ENCODE data around the gene SPATA7. TPM values are rescaled to one million over a fixed set of nuclear protein-coding genes. Genes with fewer than 3 reads are reported as not detected.
A peak's percentile ranks its signal among the peaks of the same experiment; 100 is the strongest.

The SPATA7 gene
- total RNA-seq, 1 donor from 2014 or later: 7.6 TPM

GRCh38 chr14:88479574-88479987 is 94.1 kb downstream of the SPATA7 start:
- DNase-seq (ENCODE audit: low spot score): no peak
- Mint-ChIP-seq H3K4me1 (ENCODE audit: low read depth) (peaks cover 14% of the 10 kb centered on the region), H3K27me3 (ENCODE audit: low read depth) (no peaks in the 10 kb centered on the region), H3K9me3 (ENCODE audit: low read depth) (no peaks in the 10 kb centered on the region), H3K27ac (ENCODE audit: unreplicated experiment) (no peak overlapping the region), H3K4me3 (ENCODE audit: unreplicated experiment) (no peak overlapping the region), H3K36me3 (ENCODE audit: low read depth) (peaks cover 17% of the 10 kb centered on the region)
- TF ChIP-seq CTCF (IDR thresholded peaks at IDR 0.05): no peak

GRCh38 chr14:88481059-88481458 is 95.6 kb downstream of the SPATA7 start:
- Mint-ChIP-seq H3K27me3 (ENCODE audit: low read depth) (no peaks in the 10 kb centered on the region), H3K9me3 (ENCODE audit: low read depth) (no peaks in the 10 kb centered on the region), H3K4me3 (ENCODE audit: unreplicated experiment) (no peak overlapping the region), H3K27ac (ENCODE audit: unreplicated experiment) (no peak overlapping the region), H3K36me3 (ENCODE audit: low read depth) (peaks cover 23% of the 10 kb centered on the region), H3K4me1 (ENCODE audit: low read depth) (peaks cover 14% of the 10 kb centered on the region)
- no peak for DNase-seq (ENCODE audit: low spot score)
- no peak for TF ChIP-seq CTCF (IDR thresholded peaks at IDR 0.05)

- TF ChIP-seq CTCF (IDR thresholded peaks at IDR 0.05): no peak
- no peak overlapping the region for H3K4me3 Mint-ChIP-seq (ENCODE audit: unreplicated experiment)
- no peaks in the 10 kb centered on the region for H3K9me3 Mint-ChIP-seq (ENCODE audit: low read depth)
- no peaks in the 10 kb centered on the region for H3K27me3 Mint-ChIP-seq (ENCODE audit: low read depth)
- peaks cover 14% of the 10 kb centered on the region for H3K4me1 Mint-ChIP-seq (ENCODE audit: low read depth)
- no peak for DNase-seq (ENCODE audit: low spot score)
- H3K27ac Mint-ChIP-seq (ENCODE audit: unreplicated experiment): no peak overlapping the region
- H3K36me3 Mint-ChIP-seq (ENCODE audit: low read depth): peaks cover 21% of the 10 kb centered on the region
These were observed 96.3 kb downstream of the SPATA7 start for GRCh38 chr14:88481794-88482193.

GRCh38 chr14:88482524-88482923 is 97.1 kb downstream of the SPATA7 start:
- H3K4me3 Mint-ChIP-seq (ENCODE audit: unreplicated experiment): no peak overlapping the region
- H3K4me1 Mint-ChIP-seq (ENCODE audit: low read depth): peaks cover 14% of the 10 kb centered on the region
- TF ChIP-seq CTCF (IDR thresholded peaks at IDR 0.05): no peak
- no peaks in the 10 kb centered on the region for H3K27me3 Mint-ChIP-seq (ENCODE audit: low read depth)
- H3K36me3 Mint-ChIP-seq (ENCODE audit: low read depth): peaks cover 19% of the 10 kb centered on the region
- no peak for DNase-seq (ENCODE audit: low spot score)
- no peaks in the 10 kb centered on the region for H3K9me3 Mint-ChIP-seq (ENCODE audit: low read depth)
- peak overlapping the region; percentile 74 for H3K27ac Mint-ChIP-seq (ENCODE audit: unreplicated experiment)

Other genes with a start within 250 kb of the SPATA7 start
- not detected in 3 replicates for gene KCNK10, start 62.4 kb upstream of the SPATA7 start, total RNA-seq
- gene PTPN21, start 169.3 kb downstream of the SPATA7 start, total RNA-seq: 34.9 to 42.9 TPM (median 40.0 TPM) in 3 replicates
- gene ZC3H14, start 177.4 kb downstream of the SPATA7 start, total RNA-seq: 46.7 to 57.8 TPM (median 55.1 TPM) in 3 replicates

Measured in chondrocyte (in vitro differentiated cells).